BLaER1 (cell line): ENCODE data around the gene CREB5.

Experiments used
- H3K27ac ChIP-seq: shearing (Covaris generic); formaldehyde crosslinking; 2 replicates; pipeline ENCODE4 v1.8.1; 2022
- H3K27me3 ChIP-seq: shearing (Covaris generic); formaldehyde crosslinking; 2 replicates; pipeline ENCODE4 v1.8.1; 2022
- H3K36me3 ChIP-seq: shearing (Covaris generic); formaldehyde crosslinking; 2 replicates; pipeline ENCODE4 v1.8.1; 2022
- H3K4me1 ChIP-seq: shearing (Covaris generic); formaldehyde crosslinking; 2 replicates; pipeline ENCODE4 v1.8.1; 2022
- H3K4me2 ChIP-seq: shearing (Covaris generic); formaldehyde crosslinking; 2 replicates; pipeline ENCODE4 v1.8.1; 2022
- H3K4me3 ChIP-seq: shearing (Covaris generic); formaldehyde crosslinking; 2 replicates; pipeline ENCODE4 v1.8.1; 2022
- H3K9ac ChIP-seq: shearing (Covaris generic); formaldehyde crosslinking; 2 replicates; pipeline ENCODE4 v1.8.1; 2022
- H3K9me3 ChIP-seq: shearing (Covaris generic); formaldehyde crosslinking; 2 replicates; pipeline ENCODE4 v1.8.1; 2022
- H4K20me1 ChIP-seq: shearing (Covaris generic); formaldehyde crosslinking; 2 replicates; pipeline ENCODE4 v1.8.1; 2022
- Cebpa-rat ChIP-seq: shearing (Covaris generic); IDR thresholded peaks from 2 replicates; pipeline ENCODE4 v1.8.1; 2022

Gene CREB5

DNA sequence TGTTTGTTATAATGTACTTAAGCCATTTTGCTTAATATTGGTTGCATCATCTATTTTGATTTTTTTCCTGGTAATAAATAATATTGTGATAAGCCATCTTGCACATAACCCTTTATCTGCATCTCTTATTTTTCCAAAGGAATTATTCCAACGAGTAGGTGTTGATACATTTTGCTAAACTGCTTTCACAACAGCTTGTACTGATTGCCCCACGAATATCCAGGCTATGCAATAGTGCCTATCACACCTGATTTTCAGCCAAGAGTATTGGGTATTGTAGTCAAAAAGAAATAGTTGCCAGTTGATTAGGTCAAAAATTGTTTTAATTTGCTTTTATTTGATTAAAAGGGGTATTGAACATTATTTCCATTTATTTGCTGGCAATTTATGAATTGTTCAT lies 20.7 kb downstream of the CREB5 start:
- Histone ChIP-seq H4K20me1 (no peaks in the 10 kb centered on the region), H3K4me1 (peaks cover 14% of the 10 kb centered on the region), H3K27me3 (no peaks in the 10 kb centered on the region), H3K36me3 (no peaks in the 10 kb centered on the region), H3K9ac (no peak overlapping the region), H3K4me2 (peak overlapping the region; percentile 67), H3K9me3 (no peaks in the 10 kb centered on the region), H3K27ac (no peak overlapping the region), H3K4me3 (no peak overlapping the region)
- no peak for TF ChIP-seq Cebpa-rat

- Histone ChIP-seq H3K27me3 (no peaks in the 10 kb centered on the region), H3K9ac (no peak overlapping the region), H3K4me1 (peaks cover 14% of the 10 kb centered on the region), H3K4me3 (no peak overlapping the region), H3K9me3 (no peaks in the 10 kb centered on the region), H4K20me1 (no peaks in the 10 kb centered on the region), H3K27ac (no peak overlapping the region), H3K4me2 (peak overlapping the region; percentile 67), H3K36me3 (no peaks in the 10 kb centered on the region)
- no peak for TF ChIP-seq Cebpa-rat
These were observed 21.4 kb downstream of the CREB5 start for GRCh38 chr7:28433699-28434219.

- no peaks in the 10 kb centered on the region for H3K9me3 ChIP-seq
- peaks cover 14% of the 10 kb centered on the region for H3K4me1 ChIP-seq
- no peak overlapping the region for H3K27ac ChIP-seq
- H3K36me3 ChIP-seq = no peaks in the 10 kb centered on the region
- H3K9ac ChIP-seq = no peak overlapping the region
- H3K27me3 ChIP-seq = no peaks in the 10 kb centered on the region
- no peak overlapping the region for H3K4me3 ChIP-seq
- no peak overlapping the region for H3K4me2 ChIP-seq
- TF ChIP-seq Cebpa-rat = no peak
- H4K20me1 ChIP-seq = no peaks in the 10 kb centered on the region
These were observed 22.2 kb downstream of the CREB5 start for GRCh38 chr7:28434510-28434909.

DNA sequence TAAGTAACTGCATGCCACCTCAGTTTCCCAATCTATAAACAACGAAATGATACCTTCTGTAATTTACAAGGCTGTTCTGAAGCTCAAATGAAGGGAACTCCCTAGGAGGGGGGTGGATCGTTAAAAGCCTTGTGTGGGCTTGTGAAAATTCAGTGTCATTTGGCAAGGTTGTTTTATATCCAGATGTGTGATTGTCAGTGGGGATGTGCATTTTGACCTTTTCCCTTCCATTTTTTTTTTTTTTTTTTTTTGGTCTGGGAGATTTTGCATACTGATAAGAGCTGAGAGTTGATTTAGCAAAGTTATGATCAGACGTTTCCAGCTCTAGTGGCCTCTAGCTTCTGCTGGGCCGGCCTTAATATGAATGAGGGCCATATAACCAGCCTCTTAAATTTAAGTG lies 22.8 kb downstream of the CREB5 start:
- Histone ChIP-seq H3K9ac (no peak overlapping the region), H4K20me1 (no peaks in the 10 kb centered on the region), H3K4me1 (peaks cover 14% of the 10 kb centered on the region), H3K4me3 (no peak overlapping the region), H3K36me3 (no peaks in the 10 kb centered on the region), H3K9me3 (no peaks in the 10 kb centered on the region), H3K4me2 (no peak overlapping the region), H3K27me3 (no peaks in the 10 kb centered on the region), H3K27ac (no peak overlapping the region)
- TF ChIP-seq Cebpa-rat = no peak

- Histone ChIP-seq H4K20me1 (no peaks in the 10 kb centered on the region), H3K9ac (no peak overlapping the region), H3K4me1 (peaks cover 14% of the 10 kb centered on the region), H3K4me3 (no peak overlapping the region), H3K4me2 (no peak overlapping the region), H3K36me3 (no peaks in the 10 kb centered on the region), H3K27me3 (no peaks in the 10 kb centered on the region), H3K9me3 (no peaks in the 10 kb centered on the region), H3K27ac (no peak overlapping the region)
- no peak for TF ChIP-seq Cebpa-rat
These were observed 23.5 kb downstream of the CREB5 start for GRCh38 chr7:28435732-28436378.

DNA sequence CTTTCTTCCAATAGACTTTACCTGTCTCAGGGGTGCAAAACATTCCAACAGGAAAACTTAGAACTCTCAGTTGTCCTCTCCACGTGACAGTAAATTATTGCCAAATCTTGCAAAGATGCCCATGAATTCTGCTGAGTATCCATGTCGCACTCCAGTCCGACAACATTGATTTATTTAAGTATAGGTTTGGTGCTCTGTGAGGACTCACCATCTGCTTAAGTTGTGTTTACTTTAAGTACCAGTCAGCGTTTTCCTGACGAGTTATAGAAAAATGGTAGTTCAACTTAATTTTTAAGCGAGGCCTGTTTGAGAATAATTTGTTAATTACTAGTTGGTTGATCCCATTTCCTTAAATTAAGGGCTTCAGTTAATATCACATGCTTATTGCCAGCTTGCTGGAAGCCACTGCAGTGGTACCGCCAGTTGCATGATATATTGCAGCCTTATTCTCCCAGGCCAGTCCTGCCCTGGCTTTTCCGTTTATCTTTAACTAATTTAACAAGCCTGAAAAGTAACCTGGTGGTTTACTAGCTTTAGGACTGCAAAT lies 27.8 kb downstream of the CREB5 start:
- H3K36me3 ChIP-seq = no peaks in the 10 kb centered on the region
- TF ChIP-seq Cebpa-rat = no peak
- H3K4me3 ChIP-seq = no peak overlapping the region
- no peaks in the 10 kb centered on the region for H3K4me1 ChIP-seq
- no peak overlapping the region for H3K4me2 ChIP-seq
- H4K20me1 ChIP-seq = no peaks in the 10 kb centered on the region
- peaks cover 11% of the 10 kb centered on the region for H3K9me3 ChIP-seq
- H3K27me3 ChIP-seq = no peaks in the 10 kb centered on the region
- no peak overlapping the region for H3K9ac ChIP-seq
- H3K27ac ChIP-seq = no peak overlapping the region

DNA sequence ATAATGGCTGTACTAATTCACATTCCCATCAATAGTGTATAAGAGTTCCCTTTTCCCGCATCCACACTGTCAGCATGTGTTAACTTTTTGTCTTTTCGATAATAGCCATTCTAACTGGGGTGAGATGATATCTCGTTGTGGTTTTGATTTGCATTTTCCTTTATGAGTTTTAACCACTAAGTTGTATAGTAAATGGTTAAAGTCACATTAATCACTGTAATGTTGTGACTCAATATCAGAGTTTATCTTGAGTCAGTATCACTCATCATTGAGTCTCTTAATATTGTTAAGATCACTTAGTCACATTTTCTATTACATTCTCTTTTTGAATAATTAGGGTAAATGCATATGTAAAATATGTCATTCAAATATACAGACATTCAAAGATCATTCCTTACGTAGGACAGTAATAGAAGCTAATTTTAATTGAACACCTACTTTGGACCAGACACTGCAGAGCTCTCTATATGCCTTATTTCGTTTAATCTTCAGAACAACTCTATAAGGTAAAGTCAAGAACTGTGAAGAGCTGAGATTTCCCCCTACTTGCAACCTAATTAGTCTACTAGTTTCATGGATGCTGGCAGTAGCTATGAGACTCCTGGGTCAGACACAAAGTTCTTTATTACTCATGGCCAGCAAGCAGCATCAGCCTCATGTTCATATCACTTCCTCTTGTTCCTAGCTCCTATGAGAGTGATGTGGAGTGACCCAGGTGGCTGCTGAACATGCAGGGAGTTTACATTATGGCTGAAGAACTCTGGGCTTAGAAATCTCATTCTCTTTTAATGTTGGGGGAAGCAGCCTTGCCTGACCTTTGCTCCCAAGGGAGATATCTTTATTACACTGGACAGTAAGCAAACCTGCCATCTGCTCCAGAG lies 30.5 kb downstream of the CREB5 start:
- no peak overlapping the region for H3K4me3 ChIP-seq
- H3K4me2 ChIP-seq = no peak overlapping the region
- H3K27ac ChIP-seq = no peak overlapping the region
- no peak overlapping the region for H3K9ac ChIP-seq
- no peaks in the 10 kb centered on the region for H3K27me3 ChIP-seq
- no peaks in the 10 kb centered on the region for H3K4me1 ChIP-seq
- peaks cover 11% of the 10 kb centered on the region for H3K9me3 ChIP-seq
- no peaks in the 10 kb centered on the region for H3K36me3 ChIP-seq
- no peak for TF ChIP-seq Cebpa-rat
- H4K20me1 ChIP-seq = no peaks in the 10 kb centered on the region

GRCh38 chr7:28446131-28446530 lies 33.8 kb downstream of the CREB5 start:
- no peaks in the 10 kb centered on the region for H3K36me3 ChIP-seq
- H3K4me1 ChIP-seq = no peaks in the 10 kb centered on the region
- peaks cover 11% of the 10 kb centered on the region for H3K9me3 ChIP-seq
- no peak for TF ChIP-seq Cebpa-rat
- H3K27ac ChIP-seq = no peak overlapping the region
- H4K20me1 ChIP-seq = no peaks in the 10 kb centered on the region
- no peak overlapping the region for H3K4me3 ChIP-seq
- H3K4me2 ChIP-seq = no peak overlapping the region
- no peak overlapping the region for H3K9ac ChIP-seq
- H3K27me3 ChIP-seq = no peaks in the 10 kb centered on the region

DNA sequence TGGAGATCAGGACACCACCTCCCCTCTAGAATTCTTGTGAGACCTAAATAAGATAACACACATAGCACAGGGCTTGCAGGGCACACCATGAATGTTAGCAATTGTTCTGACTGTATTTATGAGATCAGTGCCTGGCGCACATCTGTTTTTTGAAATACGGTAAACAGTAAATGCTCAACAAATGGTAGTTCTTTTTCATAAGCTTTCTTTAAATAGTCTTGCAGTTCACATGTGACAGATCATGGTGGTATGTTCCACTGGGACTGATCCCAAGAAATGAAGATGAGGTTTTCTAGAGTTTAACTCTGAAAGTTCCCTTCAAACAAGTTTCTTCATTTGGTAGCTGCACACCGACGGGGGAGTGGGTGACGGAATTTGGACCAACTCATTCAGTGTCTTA lies 34.8 kb downstream of the CREB5 start:
- Histone ChIP-seq H3K4me1 (no peaks in the 10 kb centered on the region), H4K20me1 (no peaks in the 10 kb centered on the region), H3K9me3 (peaks cover 11% of the 10 kb centered on the region), H3K4me3 (no peak overlapping the region), H3K4me2 (no peak overlapping the region), H3K27me3 (no peaks in the 10 kb centered on the region), H3K27ac (no peak overlapping the region), H3K36me3 (no peaks in the 10 kb centered on the region), H3K9ac (no peak overlapping the region)
- TF ChIP-seq Cebpa-rat = no peak

DNA sequence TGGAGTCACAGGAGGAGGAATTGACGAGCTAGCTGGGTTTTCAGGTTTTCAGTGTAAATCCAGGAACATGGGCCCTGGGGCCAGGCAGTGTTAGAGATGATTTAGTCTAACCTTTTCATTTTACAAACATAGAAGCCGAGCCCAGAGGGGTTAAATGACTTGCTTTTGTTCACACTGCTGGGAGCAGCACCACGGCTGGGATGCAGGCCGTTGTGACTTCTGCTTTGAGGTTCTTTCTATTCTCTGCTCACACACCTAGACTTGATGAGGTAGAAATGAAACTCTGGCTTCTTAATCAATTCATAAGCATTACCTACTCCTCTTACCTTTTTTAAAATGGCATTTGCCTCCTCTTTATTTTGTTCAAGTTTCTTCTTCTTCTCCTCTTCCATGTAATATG lies 36.4 kb downstream of the CREB5 start:
- Histone ChIP-seq H3K4me1 (no peaks in the 10 kb centered on the region), H4K20me1 (no peaks in the 10 kb centered on the region), H3K9me3 (peaks cover 11% of the 10 kb centered on the region), H3K4me2 (no peak overlapping the region), H3K4me3 (no peak overlapping the region), H3K27me3 (no peaks in the 10 kb centered on the region), H3K9ac (no peak overlapping the region), H3K36me3 (no peaks in the 10 kb centered on the region), H3K27ac (no peak overlapping the region)
- TF ChIP-seq Cebpa-rat = no peak
